ENCODE results near the gene PCBP3. TPM values are rescaled to one million over a fixed set of nuclear protein-coding genes. Genes with fewer than 3 reads are reported as not detected.
"Not testable (repeated sequence)": the region's sequence is repeated elsewhere in the genome, so short reads cannot be mapped to it uniquely, and the experiment has no call there.

Gene PCBP3
- total RNA-seq, 1 donor from 2014 or later = not detected

- peaks cover 23 to 47% (median 33%) of the 10 kb centered on the region in 3 donors for H3K27me3 ChIP-seq (ENCODE audit: control insufficient read depth in 3 of 3, insufficient read depth in 3 of 3, low read length in 3 of 3)
- H3K36me3 ChIP-seq (ENCODE audit: control insufficient read depth in 3 of 3, insufficient read depth in 3 of 3, low read length in 3 of 3); H3K4me3 ChIP-seq (ENCODE audit: low read length in 3 of 3); H3K9me3 ChIP-seq (ENCODE audit: control insufficient read depth in 3 of 3, low read length in 3 of 3); H3K9ac ChIP-seq (ENCODE audit: low read depth in 1 of 3, low read length in 3 of 3); H3K4me1 ChIP-seq (ENCODE audit: control insufficient read depth in 3 of 3, insufficient read depth in 3 of 3, low read length in 3 of 3); H3K27ac ChIP-seq (ENCODE audit: low read depth, low read length): not testable (repeated sequence)
Measured at GRCh38 chr21:45885930-45886601, 242.5 kb downstream of the PCBP3 start.

DNA sequence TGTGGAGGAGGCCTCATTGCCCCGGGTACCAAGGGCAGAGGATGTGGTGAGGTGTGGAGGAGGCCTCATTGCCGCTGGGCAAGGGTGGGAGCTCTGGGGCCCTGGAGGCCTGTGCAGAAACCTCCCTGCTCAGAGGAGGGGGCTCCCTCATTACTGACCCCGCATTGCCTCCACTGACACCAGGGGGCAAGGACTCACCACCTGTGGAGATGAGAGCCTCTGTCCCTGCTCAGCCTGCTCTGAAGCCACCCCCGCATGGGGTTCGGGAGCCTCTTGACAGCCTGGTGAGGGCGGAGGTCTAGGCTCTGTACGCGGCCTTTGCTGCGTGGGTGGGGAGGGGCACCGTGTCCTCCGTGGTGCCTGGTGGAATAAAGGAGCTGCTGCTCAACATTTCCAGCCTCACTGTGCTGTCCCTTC, 243.1 kb downstream of the PCBP3 start:
- peaks cover 25 to 51% (median 33%) of the 10 kb centered on the region in 3 donors for H3K27me3 ChIP-seq (ENCODE audit: control insufficient read depth in 3 of 3, insufficient read depth in 3 of 3, low read length in 3 of 3)
- no peaks in the 10 kb centered on the region for H3K36me3 ChIP-seq (ENCODE audit: control insufficient read depth in 3 of 3, insufficient read depth in 3 of 3, low read length in 3 of 3)
- no peak overlapping the region for H3K27ac ChIP-seq (ENCODE audit: low read depth, low read length)
- no peak overlapping the region for H3K9ac ChIP-seq (ENCODE audit: low read depth in 1 of 3, low read length in 3 of 3)
- no peaks in the 10 kb centered on the region for H3K9me3 ChIP-seq (ENCODE audit: control insufficient read depth in 3 of 3, low read length in 3 of 3)
- no peak overlapping the region for H3K4me3 ChIP-seq (ENCODE audit: low read length in 3 of 3)
- peaks cover 3 to 6% (median 3%) of the 10 kb centered on the region in 3 donors for H3K4me1 ChIP-seq (ENCODE audit: control insufficient read depth in 3 of 3, insufficient read depth in 3 of 3, low read length in 3 of 3)

DNA sequence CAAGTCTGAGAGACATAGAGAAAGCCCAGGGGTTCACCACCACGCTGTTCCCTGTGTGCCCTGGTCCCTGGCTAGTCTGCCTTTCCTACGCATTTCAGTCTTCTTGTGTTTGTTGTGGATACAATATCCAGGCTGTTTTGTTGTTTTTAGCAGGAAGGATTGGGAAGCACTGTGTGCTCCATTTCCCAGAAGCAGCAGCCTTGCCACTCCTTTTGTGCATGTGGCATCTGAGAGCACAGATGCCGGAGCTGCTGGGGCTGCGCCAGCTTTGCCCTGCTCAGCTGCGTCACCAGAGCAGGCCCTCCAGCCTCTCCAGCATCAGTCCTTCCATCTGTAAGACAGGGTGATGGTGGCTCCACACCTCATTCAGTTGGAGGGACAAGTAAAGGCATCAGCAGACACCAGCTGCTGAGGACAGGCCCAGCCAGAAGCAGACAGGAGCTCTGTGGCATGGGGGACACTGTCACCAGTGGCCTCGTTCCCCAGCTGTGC, 243.6 kb downstream of the PCBP3 start:
- no peak overlapping the region for H3K4me3 ChIP-seq (ENCODE audit: low read length in 3 of 3)
- no peak overlapping the region for H3K27ac ChIP-seq (ENCODE audit: low read depth, low read length)
- H3K9me3 ChIP-seq (ENCODE audit: control insufficient read depth in 3 of 3, low read length in 3 of 3) = no peaks in the 10 kb centered on the region
- H3K4me1 ChIP-seq (ENCODE audit: control insufficient read depth in 3 of 3, insufficient read depth in 3 of 3, low read length in 3 of 3) = peaks cover 3 to 6% (median 3%) of the 10 kb centered on the region in 3 donors
- H3K36me3 ChIP-seq (ENCODE audit: control insufficient read depth in 3 of 3, insufficient read depth in 3 of 3, low read length in 3 of 3) = no peaks in the 10 kb centered on the region
- H3K9ac ChIP-seq (ENCODE audit: low read depth in 1 of 3, low read length in 3 of 3) = no peak overlapping the region
- H3K27me3 ChIP-seq (ENCODE audit: control insufficient read depth in 3 of 3, insufficient read depth in 3 of 3, low read length in 3 of 3) = peaks cover 27 to 53% (median 35%) of the 10 kb centered on the region in 3 donors

DNA sequence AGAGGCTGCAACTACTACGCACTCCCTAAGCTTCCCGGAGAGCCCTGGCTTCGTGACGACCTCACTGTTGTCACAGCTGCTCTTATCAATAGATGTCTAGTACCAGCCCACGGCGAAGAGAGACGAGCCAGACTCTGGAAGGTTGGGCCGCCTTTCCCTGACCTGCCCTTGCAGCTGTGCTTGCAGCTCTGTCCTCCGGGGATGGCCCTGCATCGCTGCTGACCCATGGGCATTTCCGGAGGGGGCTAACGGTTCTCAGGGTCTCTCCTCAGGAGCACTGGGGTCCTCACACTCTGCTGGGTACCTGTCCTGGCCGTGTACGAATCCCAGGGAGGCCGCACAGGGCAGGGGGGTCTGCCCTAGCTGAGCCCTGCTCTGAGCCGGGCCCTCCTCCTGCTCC, 244.3 kb downstream of the PCBP3 start:
- H3K9ac ChIP-seq (ENCODE audit: low read depth in 1 of 3, low read length in 3 of 3) = no peak overlapping the region
- peaks cover 3 to 6% (median 3%) of the 10 kb centered on the region in 3 donors for H3K4me1 ChIP-seq (ENCODE audit: control insufficient read depth in 3 of 3, insufficient read depth in 3 of 3, low read length in 3 of 3)
- H3K36me3 ChIP-seq (ENCODE audit: control insufficient read depth in 3 of 3, insufficient read depth in 3 of 3, low read length in 3 of 3) = no peaks in the 10 kb centered on the region
- H3K4me3 ChIP-seq (ENCODE audit: low read length in 3 of 3) = no peak overlapping the region
- H3K27me3 ChIP-seq (ENCODE audit: control insufficient read depth in 3 of 3, insufficient read depth in 3 of 3, low read length in 3 of 3) = peaks cover 27 to 55% (median 35%) of the 10 kb centered on the region in 3 donors
- no peak overlapping the region for H3K27ac ChIP-seq (ENCODE audit: low read depth, low read length)
- no peaks in the 10 kb centered on the region for H3K9me3 ChIP-seq (ENCODE audit: control insufficient read depth in 3 of 3, low read length in 3 of 3)

DNA sequence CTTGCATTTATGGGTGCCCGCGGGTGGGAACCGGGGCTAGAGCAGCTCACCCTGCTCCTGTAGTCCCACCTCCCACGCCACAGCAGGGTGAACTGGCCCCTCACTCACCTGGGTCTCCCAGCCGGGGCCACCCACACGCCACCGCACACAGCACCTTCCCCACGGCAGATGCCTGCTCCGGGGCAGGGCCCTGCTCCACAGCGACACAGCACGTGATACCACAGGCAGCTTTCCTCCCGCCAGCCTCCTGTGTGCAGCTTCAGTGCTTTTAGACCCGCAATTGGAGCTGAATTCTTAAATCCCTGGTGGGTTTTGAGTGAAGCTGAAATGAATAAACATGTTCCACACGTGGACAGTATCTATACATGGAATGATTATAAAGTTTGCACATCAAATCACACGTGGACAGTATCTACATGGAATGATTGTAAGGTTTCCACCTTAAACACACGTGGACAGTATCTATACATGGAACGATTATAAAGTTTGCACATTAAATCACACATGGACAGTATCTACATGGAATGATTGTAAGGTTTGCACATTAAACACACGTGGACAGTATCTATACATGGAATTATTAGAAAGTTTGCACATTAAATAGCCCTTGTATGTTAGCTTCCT, 245.0 kb downstream of the PCBP3 start:
- H3K27ac ChIP-seq (ENCODE audit: low read depth, low read length) = no peak overlapping the region
- peaks cover 3 to 6% (median 3%) of the 10 kb centered on the region in 3 donors for H3K4me1 ChIP-seq (ENCODE audit: control insufficient read depth in 3 of 3, insufficient read depth in 3 of 3, low read length in 3 of 3)

GRCh38 chr21:45889256-45889655, 245.7 kb downstream of the PCBP3 start:
- Histone ChIP-seq H3K9ac (ENCODE audit: low read depth in 1 of 3, low read length in 3 of 3) (no peak overlapping the region), H3K9me3 (ENCODE audit: control insufficient read depth in 3 of 3, low read length in 3 of 3) (no peaks in the 10 kb centered on the region), H3K27me3 (ENCODE audit: control insufficient read depth in 3 of 3, insufficient read depth in 3 of 3, low read length in 3 of 3) (peaks cover 32 to 63% (median 34%) of the 10 kb centered on the region in 3 donors), H3K4me3 (ENCODE audit: low read length in 3 of 3) (no peak overlapping the region), H3K4me1 (ENCODE audit: control insufficient read depth in 3 of 3, insufficient read depth in 3 of 3, low read length in 3 of 3) (peaks cover 3 to 13% (median 9%) of the 10 kb centered on the region in 3 donors), H3K36me3 (ENCODE audit: control insufficient read depth in 3 of 3, insufficient read depth in 3 of 3, low read length in 3 of 3) (no peaks in the 10 kb centered on the region), H3K27ac (ENCODE audit: low read depth, low read length) (no peak overlapping the region)

More for the DNA sequence above, 245.0 kb downstream of the PCBP3 start:
- Histone ChIP-seq H3K9me3 (ENCODE audit: control insufficient read depth in 3 of 3, low read length in 3 of 3) (no peaks in the 10 kb centered on the region), H3K9ac (ENCODE audit: low read depth in 1 of 3, low read length in 3 of 3) (no peak overlapping the region), H3K4me3 (ENCODE audit: low read length in 3 of 3) (no peak overlapping the region), H3K36me3 (ENCODE audit: control insufficient read depth in 3 of 3, insufficient read depth in 3 of 3, low read length in 3 of 3) (no peaks in the 10 kb centered on the region), H3K27me3 (ENCODE audit: control insufficient read depth in 3 of 3, insufficient read depth in 3 of 3, low read length in 3 of 3) (peaks cover 28 to 56% (median 35%) of the 10 kb centered on the region in 3 donors)

DNA sequence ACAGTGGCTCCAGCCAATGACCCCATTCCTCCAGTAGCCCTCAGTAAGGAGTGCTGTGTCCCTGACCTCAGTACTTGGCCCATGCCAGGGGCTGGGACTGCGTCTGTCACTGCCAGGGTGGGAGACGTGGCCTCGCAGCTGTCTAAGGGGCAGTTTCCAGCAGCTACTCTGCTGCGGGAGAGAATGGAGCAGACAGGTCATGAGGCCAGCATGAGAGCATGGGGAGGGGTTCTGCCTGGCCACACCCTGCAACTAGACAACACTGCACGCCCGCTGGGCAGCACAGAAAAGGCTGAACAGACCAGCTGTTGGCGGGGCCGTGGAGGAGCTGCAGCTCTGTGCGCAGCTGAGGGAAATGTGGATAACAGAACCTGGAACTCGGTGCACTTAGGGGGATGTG, 246.4 kb downstream of the PCBP3 start:
- Histone ChIP-seq H3K27ac (ENCODE audit: low read depth, low read length) (no peak overlapping the region), H3K4me1 (ENCODE audit: control insufficient read depth in 3 of 3, insufficient read depth in 3 of 3, low read length in 3 of 3) (peaks cover 3 to 14% (median 9%) of the 10 kb centered on the region in 3 donors)

GRCh38 chr21:45891388-45892155, 248.0 kb downstream of the PCBP3 start:
- no peak overlapping the region for H3K27ac ChIP-seq (ENCODE audit: low read depth, low read length)
- H3K36me3 ChIP-seq (ENCODE audit: control insufficient read depth in 3 of 3, insufficient read depth in 3 of 3, low read length in 3 of 3) = no peaks in the 10 kb centered on the region
- no peak overlapping the region for H3K4me3 ChIP-seq (ENCODE audit: low read length in 3 of 3)
- no peak overlapping the region for H3K9ac ChIP-seq (ENCODE audit: low read depth in 1 of 3, low read length in 3 of 3)
- H3K9me3 ChIP-seq (ENCODE audit: control insufficient read depth in 3 of 3, low read length in 3 of 3) = no peaks in the 10 kb centered on the region
- H3K4me1 ChIP-seq (ENCODE audit: control insufficient read depth in 3 of 3, insufficient read depth in 3 of 3, low read length in 3 of 3) = peaks cover 3 to 11% (median 9%) of the 10 kb centered on the region in 3 donors
- peaks cover 26 to 78% (median 44%) of the 10 kb centered on the region in 3 donors for H3K27me3 ChIP-seq (ENCODE audit: control insufficient read depth in 3 of 3, insufficient read depth in 3 of 3, low read length in 3 of 3)

More for the DNA sequence above, 246.4 kb downstream of the PCBP3 start:
- no peaks in the 10 kb centered on the region for H3K9me3 ChIP-seq (ENCODE audit: control insufficient read depth in 3 of 3, low read length in 3 of 3)
- H3K4me3 ChIP-seq (ENCODE audit: low read length in 3 of 3) = no peak overlapping the region
- no peak overlapping the region for H3K9ac ChIP-seq (ENCODE audit: low read depth in 1 of 3, low read length in 3 of 3)
- peaks cover 32 to 69% (median 34%) of the 10 kb centered on the region in 3 donors for H3K27me3 ChIP-seq (ENCODE audit: control insufficient read depth in 3 of 3, insufficient read depth in 3 of 3, low read length in 3 of 3)
- no peaks in the 10 kb centered on the region for H3K36me3 ChIP-seq (ENCODE audit: control insufficient read depth in 3 of 3, insufficient read depth in 3 of 3, low read length in 3 of 3)

- Histone ChIP-seq H3K27ac (ENCODE audit: low read depth, low read length) (no peak overlapping the region), H3K9ac (ENCODE audit: low read depth in 1 of 3, low read length in 3 of 3) (no peak overlapping the region), H3K4me3 (ENCODE audit: low read length in 3 of 3) (no peak overlapping the region), H3K27me3 (ENCODE audit: control insufficient read depth in 3 of 3, insufficient read depth in 3 of 3, low read length in 3 of 3) (peaks cover 24 to 71% (median 48%) of the 10 kb centered on the region in 3 donors), H3K9me3 (ENCODE audit: control insufficient read depth in 3 of 3, low read length in 3 of 3) (no peaks in the 10 kb centered on the region), H3K36me3 (ENCODE audit: control insufficient read depth in 3 of 3, insufficient read depth in 3 of 3, low read length in 3 of 3) (no peaks in the 10 kb centered on the region), H3K4me1 (ENCODE audit: control insufficient read depth in 3 of 3, insufficient read depth in 3 of 3, low read length in 3 of 3) (peaks cover 3 to 9% (median 8%) of the 10 kb centered on the region in 3 donors)
Measured at GRCh38 chr21:45892156-45892915, 248.8 kb downstream of the PCBP3 start.

Measured in skeletal muscle tissue (tissue), 4 donors.